Fibroblast of lung (primary cell): ENCODE measurements around the gene ARID3A. TPM values are rescaled to one million over a fixed set of nuclear protein-coding genes. Genes with fewer than 3 reads are reported as not detected.

Experiments
- DNase-seq, 2 donors: peaks; one replicate each; pipeline versions ENCODE4 v3.0.0 to v3.0.0-alpha.2; 2010; ENCODE audit warnings: low read depth in 2 of 2
- H2AFZ ChIP-seq: 2 replicates; pipeline ENCODE4 v1.5.1; 2012; ENCODE audit warnings: low read length, control low read depth, inconsistent platforms
- H3K27ac ChIP-seq: 2 replicates; pipeline ENCODE4 v1.5.1; 2011; ENCODE audit warnings: low read length, control low read depth; ENCODE audit not compliant: insufficient read depth
- H3K27me3 ChIP-seq: 2 replicates; pipeline ENCODE4 v1.5.1; 2011; ENCODE audit warnings: mild to moderate bottlenecking, low read length; ENCODE audit not compliant: control insufficient read depth, insufficient read depth
- H3K36me3 ChIP-seq: 2 replicates; pipeline ENCODE4 v1.5.1; 2011; ENCODE audit warnings: low read length; ENCODE audit not compliant: control insufficient read depth, insufficient read depth
- H3K4me1 ChIP-seq: 2 replicates; pipeline ENCODE4 v1.5.1; 2011; ENCODE audit warnings: low read length; ENCODE audit not compliant: control insufficient read depth, insufficient read depth; ENCODE audit errors: extremely low read depth
- H3K4me2 ChIP-seq: 2 replicates; pipeline ENCODE4 v1.5.1; 2011; ENCODE audit warnings: low read length, control low read depth; ENCODE audit not compliant: insufficient read depth; ENCODE audit errors: extremely low read depth
- H3K4me3 ChIP-seq, 4 experiments: fragments of 200-600 bp in 1 of 4; sonication (generic) in 1 of 4; replicated peaks in 1 of 4; 2 replicates each; pipeline ENCODE4 v1.5.1; 2011 to 2016; ENCODE audit warnings: low read length in 4 of 4, low read depth in 3 of 4, mild to moderate bottlenecking in 3 of 4, control low read depth in 2 of 4, inconsistent platforms in 1 of 4, mixed read lengths in 1 of 4; ENCODE audit not compliant: insufficient read depth in 1 of 4; ENCODE audit errors: control extremely low read depth in 1 of 4
- H3K79me2 ChIP-seq: 2 replicates; pipeline ENCODE4 v1.5.1; 2012; ENCODE audit warnings: mild to moderate bottlenecking, low read length, inconsistent platforms; ENCODE audit not compliant: control insufficient read depth, insufficient read depth
- H3K9ac ChIP-seq: 2 replicates; pipeline ENCODE4 v1.5.1; 2011; ENCODE audit warnings: mild to moderate bottlenecking, low read length, control low read depth; ENCODE audit not compliant: insufficient read depth
- H3K9me3 ChIP-seq: 2 replicates; pipeline ENCODE4 v1.5.1; 2012; ENCODE audit warnings: low read depth, low read length; ENCODE audit not compliant: control insufficient read depth, insufficient read depth
- H4K20me1 ChIP-seq: 2 replicates; pipeline ENCODE4 v1.5.1; 2011; ENCODE audit warnings: low read length; ENCODE audit not compliant: control insufficient read depth, insufficient read depth; ENCODE audit errors: extremely low read depth
- CTCF ChIP-seq, 2 donors: IDR thresholded peaks in 1 of 2; conservative IDR thresholded peaks in 1 of 2; 1 replicate in 1 of 2; 2 replicates in 1 of 2; pipeline ENCODE4 v1.5.1; 2011 to 2012; ENCODE audit warnings: low read length in 2 of 2, control low read depth in 1 of 2, inconsistent platforms in 1 of 2, low read depth in 1 of 2, mild to moderate bottlenecking in 1 of 2
- EZH2 ChIP-seq: IDR thresholded peaks from 2 replicates; pipeline ENCODE4 v1.5.1; 2012; ENCODE audit warnings: low read length, control low read depth, mild to moderate bottlenecking; ENCODE audit errors: missing control alignments
- polyA plus RNA-seq, 2 donors: library from polyadenylated mRNA; depleted of rRNA in 1 of 2; stranded (reverse) in 1 of 2; unstranded in 1 of 2; fragments of >200 nt; gene quantifications; 2 replicates each; pipeline ENCODE4 v1.2.1, GENCODE V29; 2011 to 2012; ENCODE audit warnings: missing spikeins in 1 of 2
- total RNA-seq: library from RNA; depleted of rRNA; stranded (reverse); fragments of >200 nt; gene quantifications from 2 replicates; pipeline ENCODE4 v1.2.1, GENCODE V29; 2014

Gene ARID3A
- total and polyA plus RNA-seq, 2 donors (not counting 1 experiment from before 2014, with no cell fraction given), result 6.4 to 14.9 TPM

GRCh38 chr19:952680-953444, 27.0 kb downstream of the ARID3A start:
- no peak overlapping the region for H2AFZ ChIP-seq
- no peaks in the 10 kb centered on the region for H4K20me1 ChIP-seq
- H3K4me3 ChIP-seq, result no peak overlapping the region
- no peaks in the 10 kb centered on the region for H3K9me3 ChIP-seq
- peaks cover 6% of the 10 kb centered on the region for H3K4me1 ChIP-seq
- H3K4me2 ChIP-seq, result no peak overlapping the region
- no peak for TF ChIP-seq EZH2
- no peak for TF ChIP-seq CTCF (conservative IDR thresholded peaks at IDR 0.05 in 1 of 2, IDR thresholded peaks at IDR 0.05 in 1 of 2; ENCODE audit: low read depth in 1 of 2, low read length in 2 of 2)
- H3K79me2 ChIP-seq, result peaks cover 16% of the 10 kb centered on the region
- H3K27me3 ChIP-seq, result no peaks in the 10 kb centered on the region
- H3K9ac ChIP-seq, result no peak overlapping the region
- H3K27ac ChIP-seq, result peak overlapping the region; percentile 16
- H3K36me3 ChIP-seq, result peaks cover 2% of the 10 kb centered on the region
- no peak for DNase-seq

GRCh38 chr19:953445-954271, 27.8 kb downstream of the ARID3A start:
- H3K4me1 ChIP-seq, result peaks cover 6% of the 10 kb centered on the region
- no peak overlapping the region for H3K9ac ChIP-seq
- H3K36me3 ChIP-seq, result no peaks in the 10 kb centered on the region
- no peak overlapping the region for H3K4me2 ChIP-seq
- no peaks in the 10 kb centered on the region for H3K9me3 ChIP-seq
- no peak overlapping the region for H2AFZ ChIP-seq
- H3K27me3 ChIP-seq, result no peaks in the 10 kb centered on the region
- no peak for DNase-seq
- TF ChIP-seq EZH2 (no peak), CTCF (conservative IDR thresholded peaks at IDR 0.05 in 1 of 2, IDR thresholded peaks at IDR 0.05 in 1 of 2; ENCODE audit: low read depth in 1 of 2, low read length in 2 of 2) (no peak)
- no peak overlapping the region for H3K4me3 ChIP-seq
- H3K79me2 ChIP-seq, result peaks cover 16% of the 10 kb centered on the region
- H3K27ac ChIP-seq, result no peak overlapping the region
- H4K20me1 ChIP-seq, result no peaks in the 10 kb centered on the region

- Histone ChIP-seq H3K9ac (no peak overlapping the region), H4K20me1 (no peaks in the 10 kb centered on the region), H3K27me3 (no peaks in the 10 kb centered on the region), H3K4me1 (peaks cover 6% of the 10 kb centered on the region), H3K4me3 (no peak overlapping the region), H3K36me3 (no peaks in the 10 kb centered on the region), H3K4me2 (no peak overlapping the region), H3K27ac (no peak overlapping the region), H3K9me3 (no peaks in the 10 kb centered on the region), H2AFZ (no peak overlapping the region), H3K79me2 (peaks cover 16% of the 10 kb centered on the region)
- TF ChIP-seq CTCF (conservative IDR thresholded peaks at IDR 0.05 in 1 of 2, IDR thresholded peaks at IDR 0.05 in 1 of 2; ENCODE audit: low read depth in 1 of 2, low read length in 2 of 2) (no peak), EZH2 (no peak)
- DNase-seq, result no peak
Observed at GRCh38 chr19:954272-954671, 28.4 kb downstream of the ARID3A start.
